ENCODE results near the gene RAPSN. TPM values are rescaled to one million over a fixed set of nuclear protein-coding genes. Genes with fewer than 3 reads are reported as not detected.
A peak's percentile ranks its signal among the peaks of the same experiment; 100 is the strongest.

Gene RAPSN
- total and polyA plus RNA-seq, 2 of the 8 experiments (the other 6 are each of a cell fraction or from before 2014, with no cell fraction given) = 0.06 to 0.34 TPM

DNA sequence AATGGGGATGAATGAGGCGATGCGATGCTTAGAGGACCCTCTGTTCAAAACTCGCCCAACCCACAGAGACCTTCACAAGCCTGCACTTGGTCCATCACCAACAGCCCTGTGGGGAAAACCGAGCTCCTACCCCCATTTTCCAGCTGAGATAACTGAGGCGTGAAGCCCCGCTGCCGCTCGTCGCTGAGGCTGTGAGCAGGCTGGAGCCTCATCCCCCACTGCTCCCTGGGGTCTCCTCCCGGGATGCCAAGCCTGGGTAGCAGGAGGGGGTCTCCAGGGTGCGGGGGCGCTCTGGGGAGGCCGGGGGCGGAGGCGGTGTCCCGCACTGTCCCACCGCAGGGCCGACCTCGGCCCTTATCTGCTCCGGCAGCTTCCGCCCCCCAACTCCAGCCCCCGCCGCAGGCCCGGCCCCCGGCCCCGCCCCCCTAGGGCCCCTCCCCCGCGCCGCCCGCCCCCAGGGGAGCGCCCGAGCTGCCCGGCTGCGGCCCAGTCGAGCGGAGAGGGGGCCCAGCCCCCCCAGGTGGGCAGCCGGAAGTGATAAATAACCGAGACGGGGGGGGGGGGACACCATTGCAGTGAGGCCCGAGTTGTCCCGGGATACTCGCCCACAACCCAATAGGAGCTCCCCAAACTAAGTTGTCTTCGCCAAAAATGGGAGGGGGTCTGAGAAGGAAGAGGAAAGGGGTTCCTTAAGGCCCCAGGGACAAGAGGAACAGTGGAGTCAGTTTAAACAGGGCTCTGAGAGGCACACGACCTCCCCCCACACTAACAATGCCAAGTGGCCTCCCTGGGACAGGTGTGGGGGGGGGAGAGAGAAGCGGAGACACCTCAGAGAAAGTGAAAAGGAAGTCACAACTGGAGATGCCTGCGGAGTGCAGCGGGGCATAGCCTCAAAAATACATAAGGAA lies 48.8 kb downstream of the RAPSN start:
- POLR2A ChIA-PET (ENCODE audit: partially characterized antibody) = interaction anchor here (0.7 to 3.5 kb wide), 11 partner anchors 7 to 447 kb away, joined by 3 to 29 read pairs (median 4); partner anchors contain the start of gene SLC39A13
- H2BK15ac ChIP-seq (ENCODE audit: low read length) = peak overlapping the region; percentile 61; the same call in 1 of the 2 replicates
- H2BK12ac ChIP-seq (ENCODE audit: low read depth, low read length) = peak overlapping the region; percentile 75; the same call in 1 of the 2 replicates
- no peak overlapping the region for H2AK5ac ChIP-seq (ENCODE audit: low read depth, low read length)
- H3K14ac ChIP-seq (ENCODE audit: insufficient read length) = no peak overlapping the region
- peak overlapping the region; percentile 91 for H2BK5ac ChIP-seq (ENCODE audit: low read depth, low read length)
- no peaks in the 10 kb centered on the region for H4K20me1 ChIP-seq (replicated peaks in 1 of 2; ENCODE audit: control insufficient read depth in 1 of 2, insufficient read depth in 2 of 2, low read length in 2 of 2)
- H4K91ac ChIP-seq (replicated peaks; ENCODE audit: insufficient read length, low read length) = peak overlapping the region; percentile 52
- WGBS, 2 experiments (ENCODE audit: extremely low coverage in 1 of 2, insufficient coverage in 1 of 2, insufficient read length in 1 of 2, insufficient replicate concordance in 2 of 2, low coverage in 1 of 2, low lambda C conversion rate in 2 of 2, missing lambda C conversion rate in 1 of 2) = 21% methylated on average over 19 of the region's 47 CpGs; no CpG with 5 or more reads in 1 of the 2 experiments
- H3K4me3 ChIP-seq (ENCODE audit: extremely low read depth in 1 of 4, insufficient read depth in 2 of 4, low read depth in 3 of 4, low read length in 4 of 4) = peak overlapping the region; percentile 34 to 58 (median 46)
- H3K18ac ChIP-seq (ENCODE audit: extremely low read depth, low read length) = peak overlapping the region; percentile 96
- peak overlapping the region; percentile 22; the same call in 1 of the 2 replicates for H4K8ac ChIP-seq (ENCODE audit: extremely low read depth, insufficient read depth, low read length)
- H3K36me3 ChIP-seq (ENCODE audit: control insufficient read depth in 2 of 4, insufficient read depth in 4 of 4, low read length in 3 of 4) = no peaks in the 10 kb centered on the region
- no peak for FAIRE-seq
- H3K79me1 ChIP-seq (ENCODE audit: low read depth, low read length) = no peaks in the 10 kb centered on the region
- H3K4me1 ChIP-seq (replicated peaks in 1 of 4; ENCODE audit: control insufficient read depth in 3 of 4, insufficient read depth in 4 of 4, low read length in 3 of 4) = peaks cover 7 to 17% (median 7%) of the 10 kb centered on the region in 4 experiments
- TF ChIP-seq HDAC2 (IDR thresholded peaks at IDR 0.05; ENCODE audit: borderline replicate concordance in 1 of 2, low read depth in 2 of 2, low read length in 2 of 2) = peak in 1 of 2 experiments; percentile 91; a peak in 2 of 4 replicates
- peak; percentile 56 for TF ChIP-seq ASH2L (IDR thresholded peaks at IDR 0.05; ENCODE audit: low read length)
- TF ChIP-seq EGR1 (IDR thresholded peaks at IDR 0.05; ENCODE audit: borderline replicate concordance, low read depth, low read length) = peak; percentile 17; the same call in 1 of the 2 replicates
- TF ChIP-seq POLR2A (IDR thresholded peaks at IDR 0.05; ENCODE audit: control extremely low read depth in 1 of 2, low read depth in 2 of 2, low read length in 2 of 2) = peak in 1 of 2 experiments; percentile 32; a peak in 1 of 3 replicates
- TF ChIP-seq POU5F1 (IDR thresholded peaks at IDR 0.05; ENCODE audit: low read depth, low read length) = no peak
- TF ChIP-seq SIX5 (IDR thresholded peaks at IDR 0.05; ENCODE audit: low read depth, low read length) = no peak
- TF ChIP-seq PHF8 (conservative IDR thresholded peaks at IDR 0.05; ENCODE audit: low read depth, low read length) = peak; percentile 61
- TF ChIP-seq YY1 (IDR thresholded peaks at IDR 0.05; ENCODE audit: low read depth, low read length) = no peak
- TF ChIP-seq BACH1 (IDR thresholded peaks at IDR 0.05; ENCODE audit: low read length) = no peak
- peak; percentile 98 for TF ChIP-seq KDM1A (IDR thresholded peaks at IDR 0.05; ENCODE audit: borderline replicate concordance, low read length)
- TF ChIP-seq TAF7 (optimal IDR thresholded peaks at IDR 0.05; ENCODE audit: borderline replicate concordance, low read depth, low read length) = peak; percentile 31
- peak overlapping the region; percentile 43 for H3K56ac ChIP-seq (replicated peaks; ENCODE audit: insufficient read length, low read depth, low read length)
- no peaks in the 10 kb centered on the region for H3K9me3 ChIP-seq (ENCODE audit: insufficient read depth in 2 of 2, low read depth in 1 of 2, low read length in 1 of 2)
- H3K23ac ChIP-seq (ENCODE audit: insufficient read length) = no peak overlapping the region
- DNase-seq (ENCODE audit: low read depth in 1 of 2, low spot score in 2 of 2) = no peak
- peak overlapping the region; percentile 71 to 100 for H3K4me2 ChIP-seq (ENCODE audit: insufficient read depth in 1 of 2, low read depth in 2 of 2, low read length in 2 of 2)
- H3K27me3 ChIP-seq (replicated peaks in 1 of 4; ENCODE audit: control insufficient read depth in 3 of 4, extremely low read depth in 1 of 4, insufficient read depth in 3 of 4, low read length in 3 of 4) = no peaks in the 10 kb centered on the region
- peak overlapping the region; percentile 35; the same call in 1 of the 2 replicates for H3K27ac ChIP-seq (ENCODE audit: low read depth, low read length)
- peaks cover 6% of the 10 kb centered on the region; the same call in 1 of the 2 replicates for H3K23me2 ChIP-seq (ENCODE audit: low read depth, low read length)
- no peak overlapping the region for H2BK120ac ChIP-seq (replicated peaks; ENCODE audit: low read depth, low read length)
- CTCF ChIA-PET (ENCODE audit: partially characterized antibody) = interaction anchor here (0.8 to 6.9 kb wide), 10 partner anchors 9 to 141 kb away, joined by 3 to 44 read pairs (median 5); no protein-coding TSS in a partner anchor
- no peak overlapping the region for H2BK20ac ChIP-seq (ENCODE audit: low read length)
- no peaks in the 10 kb centered on the region for H3K79me2 ChIP-seq (ENCODE audit: control insufficient read depth in 1 of 2, insufficient read depth in 2 of 2, low read length in 2 of 2)
- H4K5ac ChIP-seq (ENCODE audit: insufficient read length, low read depth, low read length) = peak overlapping the region; percentile 28
- H3K9ac ChIP-seq (replicated peaks in 1 of 4; ENCODE audit: extremely low read depth in 1 of 4, low read depth in 3 of 4, low read length in 3 of 4) = peak overlapping the region in 1 of 4 experiments; percentile 67; a peak in 3 of 7 replicates
- peak overlapping the region; percentile 32 for H3K4ac ChIP-seq (replicated peaks; ENCODE audit: insufficient read length, low read depth, low read length)
- peak overlapping the region; percentile 54; the same call in 1 of the 2 replicates for H2AFZ ChIP-seq (ENCODE audit: low read length)
